Activated CD4-positive, alpha-beta T cell treated with anti-CD3 and anti-CD28 coated beads for 1 hour (primary cell): ENCODE measurements around the gene SMAD2.
"Not testable (repeated sequence)": the region's sequence is repeated elsewhere in the genome, so short reads cannot be mapped to it uniquely, and the experiment has no call there.

ENCODE experiments used
- DNase-seq: peaks from one replicate; pipeline ENCODE4 v3.0.0-alpha.2; 2020

Gene SMAD2

DNA sequence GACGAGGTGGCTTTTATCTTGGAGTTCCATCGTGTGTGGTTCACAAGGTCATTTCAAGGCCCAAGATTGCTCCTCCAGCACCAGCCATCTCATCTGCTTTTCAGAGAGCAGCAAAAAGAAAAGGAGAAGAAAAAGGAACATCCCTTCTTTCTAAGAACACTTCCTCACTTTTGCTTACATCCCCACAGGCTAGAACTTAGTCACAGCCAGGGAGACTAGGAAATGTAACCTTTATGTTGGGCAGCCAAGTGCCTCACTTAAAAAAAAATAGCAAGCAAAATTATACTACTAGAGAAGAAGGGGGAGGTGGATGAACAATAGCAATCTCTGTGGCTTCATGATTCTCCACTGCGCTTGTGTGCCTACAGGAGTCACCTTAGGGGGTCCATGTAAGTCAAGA, 141.8 kb downstream of the SMAD2 start:
- DNase-seq: no peak

DNA sequence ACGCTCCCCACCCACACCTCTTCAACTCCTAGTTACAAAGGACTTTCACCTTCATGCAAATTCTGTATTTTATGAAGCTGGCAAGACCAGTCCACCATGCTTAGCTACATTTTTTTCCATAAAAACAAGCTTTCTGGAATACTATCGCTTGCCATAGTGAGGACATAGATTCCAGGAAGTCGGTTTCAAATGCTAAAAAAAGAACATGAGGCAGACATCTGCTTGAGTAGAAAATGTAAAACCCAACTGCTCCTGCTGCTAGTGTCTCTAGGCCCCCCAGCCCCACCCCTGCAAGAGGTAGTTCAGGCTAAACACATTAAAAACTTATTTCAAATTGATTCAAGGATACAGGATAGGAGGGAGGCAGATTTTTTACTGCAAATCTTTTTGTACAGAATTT, 148.9 kb downstream of the SMAD2 start:
- no peak for DNase-seq

DNA sequence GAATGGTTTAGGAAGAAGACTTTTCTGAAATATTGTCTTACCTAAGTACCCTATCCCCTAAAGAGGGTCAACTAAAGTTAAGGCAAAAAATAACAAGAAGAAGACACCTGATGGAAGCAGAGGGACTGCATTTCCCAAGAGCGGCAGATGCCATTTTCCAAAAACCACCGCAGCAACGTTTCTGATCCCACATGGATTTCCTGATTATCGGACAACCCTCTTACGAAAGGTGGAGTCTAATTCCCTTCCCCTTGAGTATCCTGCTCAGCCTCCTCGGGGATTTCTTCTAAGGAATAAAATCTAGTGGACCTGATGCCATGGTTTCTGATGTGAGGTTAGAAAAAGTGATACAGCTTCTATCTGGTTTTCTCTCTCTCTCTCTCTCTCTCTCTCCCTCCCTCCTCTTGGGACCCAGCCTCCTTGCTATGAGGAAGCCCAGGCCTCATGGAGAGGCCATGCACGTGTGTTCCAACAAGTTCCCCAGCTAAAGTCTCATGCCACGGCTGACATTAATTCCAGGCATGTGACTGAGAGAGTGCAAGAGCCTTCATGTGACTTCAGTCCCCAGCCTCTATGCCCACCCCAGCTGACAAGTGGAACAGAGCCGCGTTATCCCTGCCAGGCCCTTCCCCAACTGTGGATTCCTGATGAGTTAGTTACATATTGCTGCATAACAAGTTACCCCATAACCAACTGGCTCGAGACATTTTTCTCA, 150.3 kb downstream of the SMAD2 start:
- no peak for DNase-seq

- DNase-seq: no peak
These were observed 151.1 kb downstream of the SMAD2 start for GRCh38 chr18:47779381-47779780.

GRCh38 chr18:47777626-47778025, 152.8 kb downstream of the SMAD2 start:
- DNase-seq: no peak

DNA sequence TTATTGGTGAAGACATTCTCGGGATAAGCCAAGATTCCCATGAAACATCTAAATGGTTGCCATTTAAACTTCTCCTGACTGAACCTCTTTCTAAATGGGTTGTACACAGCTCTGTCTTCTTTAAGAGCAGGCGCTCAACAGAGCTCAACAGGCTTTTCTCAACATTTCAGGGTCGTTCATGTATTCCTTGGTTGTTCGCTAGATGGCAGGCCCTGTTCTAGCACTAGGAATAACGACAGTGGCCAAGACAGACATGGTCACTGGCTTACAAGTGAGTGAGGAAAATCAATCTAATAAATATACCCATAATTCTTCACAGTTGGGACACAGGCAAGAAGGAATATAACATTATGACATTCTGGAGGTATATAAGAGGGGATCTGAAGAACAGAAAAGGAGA, 154.5 kb downstream of the SMAD2 start:
- no peak for DNase-seq

DNA sequence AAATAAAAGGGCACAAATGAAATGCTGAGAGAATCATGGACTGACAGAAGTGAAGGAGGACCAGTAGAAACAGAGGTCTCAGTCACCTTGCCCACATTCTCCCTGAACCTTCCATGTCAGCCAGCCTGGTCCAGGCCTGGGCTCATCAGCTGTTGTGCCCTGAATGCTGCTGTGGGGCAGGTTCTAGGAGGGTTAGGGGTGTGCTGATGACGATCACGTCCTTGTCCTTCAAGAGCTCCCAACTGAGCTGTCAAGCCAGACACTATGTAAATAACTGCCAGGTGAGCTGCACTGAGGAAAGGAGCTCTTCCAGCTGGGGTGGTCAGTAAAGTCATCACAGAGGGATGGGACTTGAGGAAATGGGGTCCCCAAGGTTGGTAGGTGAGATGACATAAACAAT, 156.5 kb downstream of the SMAD2 start:
- DNase-seq: no peak

DNA sequence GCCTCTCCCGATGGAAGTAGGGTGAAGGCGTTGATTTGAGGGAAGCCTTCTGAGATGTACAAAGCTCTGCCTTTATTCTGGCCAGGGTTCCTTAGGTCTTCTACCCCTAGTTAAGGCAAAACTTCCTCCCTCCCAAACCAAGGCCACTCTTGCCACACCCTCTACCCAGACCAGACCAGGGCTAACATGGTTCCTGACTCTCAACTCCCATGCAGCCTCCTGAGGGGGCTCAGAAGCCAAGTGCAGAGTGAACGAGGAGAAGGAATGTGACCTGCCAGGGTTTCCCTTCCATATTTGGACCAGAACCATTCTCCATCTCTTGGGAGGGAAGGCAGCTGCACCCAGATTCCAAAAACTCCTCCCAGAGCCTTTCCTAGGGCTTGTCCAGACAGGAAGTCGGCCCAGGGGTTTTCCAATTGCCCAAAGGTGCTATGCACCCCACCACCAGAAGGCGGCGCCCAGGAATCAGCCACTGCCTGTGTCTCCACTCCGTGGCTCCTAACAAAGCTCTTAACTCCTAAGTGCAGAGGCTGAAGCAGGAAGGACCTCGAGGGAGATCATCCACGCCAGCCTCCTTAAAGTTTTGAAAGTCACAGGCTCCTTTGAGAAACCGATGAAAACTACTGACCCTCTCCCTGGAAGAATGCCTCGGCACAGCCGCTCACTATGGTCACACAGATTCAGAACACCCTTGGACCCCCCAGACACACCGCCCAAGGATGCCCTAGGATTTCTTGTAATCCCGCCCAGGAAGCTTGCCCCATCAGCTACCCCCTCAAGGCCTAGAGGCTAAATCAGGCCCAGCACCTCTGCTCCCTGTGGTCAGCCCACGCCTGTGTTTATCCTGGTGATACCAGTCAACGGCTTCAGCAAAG, 157.8 kb downstream of the SMAD2 start:
- DNase-seq: peak; percentile 25

- DNase-seq: no peak
These were observed 158.5 kb downstream of the SMAD2 start for GRCh38 chr18:47771922-47772321.

GRCh38 chr18:47767699-47768098, 162.8 kb downstream of the SMAD2 start:
- DNase-seq: no peak

- not testable (repeated sequence) for DNase-seq
These were observed 163.3 kb downstream of the SMAD2 start for GRCh38 chr18:47767198-47767597.
